Activated B cell treated with CpG ODN at 0.5 μM for 24 hours (primary cell): Measurements from ENCODE around the gene HHAT. TPM values are rescaled to one million over a fixed set of nuclear protein-coding genes. Genes with fewer than 3 reads are reported as not detected.

Experiments
- ATAC-seq: fragments of 200-7000 bp; cut with Tn5 transposase; one replicate; pipeline ENCODE4 v1.10.0; 2021; ENCODE audit warnings: low read depth, mild to moderate bottlenecking, moderate library complexity
- CTCF ChIA-PET: fragments of 350-600 bp; sonication (Branson Sonifier 250); formaldehyde crosslinking; loops from one replicate; lab custom pipeline; 2021; ENCODE audit warnings: antibody characterized with exemption; lab: Charles Lee
- POLR2A ChIA-PET: fragments of 350-600 bp; sonication (Branson Sonifier 250); formaldehyde crosslinking; loops from one replicate; lab custom pipeline; 2021; ENCODE audit warnings: antibody characterized with exemption; lab: Charles Lee
- DNase-seq: peaks from one replicate; pipeline ENCODE4 v3.0.0; 2022
- H3K27ac Mint-ChIP-seq: one replicate; pipeline ENCODE4 v1.8.0; 2020; ENCODE audit warnings: mixed read lengths
- H3K27me3 Mint-ChIP-seq: one replicate; pipeline ENCODE4 v1.8.0; 2021; ENCODE audit warnings: mixed read lengths
- H3K36me3 Mint-ChIP-seq: one replicate; pipeline ENCODE4 v1.8.0; 2021; ENCODE audit warnings: low read depth, mixed read lengths
- H3K4me1 Mint-ChIP-seq: one replicate; pipeline ENCODE4 v1.8.0; 2021; ENCODE audit warnings: mixed read lengths
- H3K4me3 Mint-ChIP-seq: one replicate; pipeline ENCODE4 v1.8.0; 2020; ENCODE audit warnings: mild to moderate bottlenecking, mixed read lengths
- H3K9me3 Mint-ChIP-seq: one replicate; pipeline ENCODE4 v1.8.0; 2020; ENCODE audit warnings: mixed read lengths
- intact Hi-C: fragments of 100-400 bp; cut with micrococcal nuclease; formaldehyde crosslinking; loops from one replicate; pipeline ENCODE4 v1.15.1; 2024
- total RNA-seq: library from RNA; stranded (reverse); gene quantifications from 2 replicates; pipeline ENCODE4 v1.2.3, GENCODE V29; 2022
- TF ChIP-seq, protein P1 (sequence below): fragments of 200-600 bp; IDR thresholded peaks from one replicate; pipeline ENCODE4 v1.8.0; 2022; ENCODE audit warnings: antibody characterized with exemption, mild to moderate bottlenecking

The HHAT gene
- total RNA-seq, 1 donor from 2014 or later = 8.5 TPM

DNA sequence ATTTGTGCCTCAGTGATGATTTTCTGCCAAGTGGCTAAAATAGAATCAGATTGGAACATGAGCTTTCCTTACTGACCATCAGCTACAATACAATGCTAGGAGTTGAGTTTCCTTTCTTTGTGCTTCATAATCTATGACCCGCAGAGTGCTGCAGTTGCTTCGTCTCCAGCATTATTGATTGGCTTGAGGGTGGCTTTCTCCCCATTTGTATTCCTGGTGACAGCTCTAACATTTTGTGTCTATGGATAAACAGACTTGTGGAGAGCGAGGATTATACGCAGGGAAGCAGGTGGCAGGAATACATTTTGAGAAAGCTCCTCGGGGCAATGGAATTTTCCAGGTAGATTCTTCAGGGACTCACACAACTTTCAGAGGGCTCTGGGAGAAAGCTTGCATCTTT lies 223.2 kb downstream of the HHAT start:
- Mint-ChIP-seq H3K9me3 (no peaks in the 10 kb centered on the region), H3K4me1 (no peaks in the 10 kb centered on the region), H3K36me3 (no peaks in the 10 kb centered on the region), H3K27ac (no peak overlapping the region), H3K27me3 (no peaks in the 10 kb centered on the region), H3K4me3 (no peak overlapping the region)
- ChIA-PET CTCF (no interaction called here), POLR2A (no interaction called here)
- intact Hi-C loops = no loop called here
- no peak for DNase-seq
- ATAC-seq = no peak
- TF ChIP-seq, protein P1, sequence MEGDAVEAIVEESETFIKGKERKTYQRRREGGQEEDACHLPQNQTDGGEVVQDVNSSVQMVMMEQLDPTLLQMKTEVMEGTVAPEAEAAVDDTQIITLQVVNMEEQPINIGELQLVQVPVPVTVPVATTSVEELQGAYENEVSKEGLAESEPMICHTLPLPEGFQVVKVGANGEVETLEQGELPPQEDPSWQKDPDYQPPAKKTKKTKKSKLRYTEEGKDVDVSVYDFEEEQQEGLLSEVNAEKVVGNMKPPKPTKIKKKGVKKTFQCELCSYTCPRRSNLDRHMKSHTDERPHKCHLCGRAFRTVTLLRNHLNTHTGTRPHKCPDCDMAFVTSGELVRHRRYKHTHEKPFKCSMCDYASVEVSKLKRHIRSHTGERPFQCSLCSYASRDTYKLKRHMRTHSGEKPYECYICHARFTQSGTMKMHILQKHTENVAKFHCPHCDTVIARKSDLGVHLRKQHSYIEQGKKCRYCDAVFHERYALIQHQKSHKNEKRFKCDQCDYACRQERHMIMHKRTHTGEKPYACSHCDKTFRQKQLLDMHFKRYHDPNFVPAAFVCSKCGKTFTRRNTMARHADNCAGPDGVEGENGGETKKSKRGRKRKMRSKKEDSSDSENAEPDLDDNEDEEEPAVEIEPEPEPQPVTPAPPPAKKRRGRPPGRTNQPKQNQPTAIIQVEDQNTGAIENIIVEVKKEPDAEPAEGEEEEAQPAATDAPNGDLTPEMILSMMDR = no peak

DNA sequence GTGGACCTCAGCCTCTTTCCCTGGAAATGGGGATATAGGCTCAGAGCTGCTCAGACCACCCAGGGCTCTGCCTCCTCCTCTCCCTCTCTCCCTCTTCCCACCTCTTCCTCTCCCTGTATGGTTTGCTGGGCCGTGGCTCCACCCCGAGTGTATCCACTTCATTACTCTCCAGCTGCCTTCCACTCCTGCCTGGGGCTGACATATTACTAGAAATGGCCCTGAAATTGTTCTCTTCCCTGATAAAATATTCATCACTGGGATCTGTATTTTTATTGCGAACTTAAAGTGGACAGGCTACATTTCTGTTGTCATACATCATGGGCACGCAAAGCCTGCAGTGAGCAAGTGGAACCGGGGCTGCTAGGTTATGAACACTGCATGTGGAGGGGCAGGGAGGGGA lies 225.0 kb downstream of the HHAT start:
- intact Hi-C loops = no loop called here
- H3K4me1 Mint-ChIP-seq = no peaks in the 10 kb centered on the region
- DNase-seq (no peak), ATAC-seq (no peak)
- H3K27me3 Mint-ChIP-seq = no peaks in the 10 kb centered on the region
- H3K4me3 Mint-ChIP-seq = no peak overlapping the region
- no peak overlapping the region for H3K27ac Mint-ChIP-seq
- no peaks in the 10 kb centered on the region for H3K9me3 Mint-ChIP-seq
- POLR2A ChIA-PET = no interaction called here
- CTCF ChIA-PET = no interaction called here
- TF ChIP-seq, protein P1 = no peak
- no peaks in the 10 kb centered on the region for H3K36me3 Mint-ChIP-seq

DNA sequence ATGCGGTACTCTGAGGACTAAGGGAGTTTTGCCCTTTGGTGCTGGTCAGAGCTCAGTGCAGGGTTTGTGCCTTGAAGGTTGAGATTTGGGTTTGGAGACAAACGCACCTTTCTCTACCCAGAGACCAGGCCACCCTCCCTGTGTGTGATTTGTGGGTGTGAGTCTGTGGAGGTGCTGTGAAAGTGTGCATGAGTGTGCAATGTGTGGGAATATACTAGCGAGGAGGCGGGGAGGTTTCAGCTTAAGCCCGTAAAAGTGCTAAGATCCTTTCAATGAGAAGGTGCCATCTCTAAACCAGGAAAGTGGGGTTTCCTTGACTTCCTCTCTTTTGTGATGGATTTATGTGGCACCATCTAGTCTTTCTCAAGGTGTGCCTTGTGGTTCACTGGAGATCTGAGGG lies 225.7 kb downstream of the HHAT start:
- ChIA-PET POLR2A (no interaction called here), CTCF (no interaction called here)
- H3K4me3 Mint-ChIP-seq = no peak overlapping the region
- no peak for DNase-seq
- no peak overlapping the region for H3K27ac Mint-ChIP-seq
- H3K36me3 Mint-ChIP-seq = no peaks in the 10 kb centered on the region
- TF ChIP-seq, protein P1 = no peak
- intact Hi-C loops = no loop called here
- no peaks in the 10 kb centered on the region for H3K4me1 Mint-ChIP-seq
- no peaks in the 10 kb centered on the region for H3K9me3 Mint-ChIP-seq
- no peak for ATAC-seq
- no peaks in the 10 kb centered on the region for H3K27me3 Mint-ChIP-seq

DNA sequence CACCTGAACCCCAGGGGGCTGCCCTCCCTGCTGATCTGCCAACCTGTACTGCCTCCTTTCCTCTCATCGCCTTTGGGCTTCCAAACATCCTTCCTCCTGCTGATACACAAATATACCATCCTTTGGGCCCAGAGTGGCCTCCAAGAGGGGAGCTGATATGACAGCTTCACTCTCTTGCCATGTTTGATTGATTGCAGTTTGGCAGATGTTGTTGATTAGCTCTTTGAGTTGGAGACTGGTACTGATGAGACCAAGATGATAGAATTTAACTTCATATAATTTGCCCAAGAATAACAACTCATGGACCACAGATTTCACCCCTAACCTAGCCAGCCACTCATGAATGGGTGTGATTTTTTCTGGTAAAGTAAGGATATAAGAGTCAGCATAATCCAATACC lies 227.8 kb downstream of the HHAT start:
- intact Hi-C loops = no loop called here
- DNase-seq = no peak
- CTCF ChIA-PET = no interaction called here
- Mint-ChIP-seq H3K27me3 (no peaks in the 10 kb centered on the region), H3K4me1 (no peaks in the 10 kb centered on the region), H3K27ac (no peak overlapping the region), H3K36me3 (no peaks in the 10 kb centered on the region), H3K9me3 (no peaks in the 10 kb centered on the region), H3K4me3 (no peak overlapping the region)
- POLR2A ChIA-PET = no interaction called here
- TF ChIP-seq, protein P1 = no peak
- no peak for ATAC-seq

DNA sequence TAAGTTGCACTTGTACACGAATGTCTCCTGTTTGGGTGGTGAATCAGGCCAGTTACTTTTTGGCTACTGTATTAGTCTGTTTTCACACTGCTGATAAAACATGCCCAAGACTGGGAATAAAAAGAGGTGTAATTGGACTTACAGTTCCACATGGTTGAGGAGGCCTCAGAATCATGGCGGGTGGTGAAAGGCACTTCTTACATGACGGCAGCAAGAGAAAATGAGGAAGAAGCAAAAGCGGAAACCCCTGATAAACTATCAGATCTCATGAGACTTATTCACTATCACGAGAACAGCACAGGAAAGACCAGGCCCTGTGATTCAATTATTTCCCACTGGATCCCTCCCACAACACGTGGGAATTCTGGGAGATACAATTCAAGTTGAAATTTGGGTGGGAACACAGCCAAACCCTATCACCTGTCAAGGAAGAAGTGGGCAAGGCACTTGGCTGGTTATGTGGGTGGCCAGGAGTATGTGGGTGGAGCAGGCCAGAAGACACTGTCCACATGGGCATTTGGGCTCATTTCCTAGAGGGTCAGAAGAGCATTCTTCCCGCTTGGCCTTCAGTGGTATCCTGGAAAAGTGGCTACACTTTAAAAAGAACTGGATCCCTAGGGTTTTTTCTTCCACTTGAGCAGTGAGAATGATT lies 228.8 kb downstream of the HHAT start:
- TF ChIP-seq, protein P1 = no peak
- Mint-ChIP-seq H3K36me3 (no peaks in the 10 kb centered on the region), H3K27ac (no peak overlapping the region), H3K9me3 (no peaks in the 10 kb centered on the region), H3K4me1 (no peaks in the 10 kb centered on the region), H3K4me3 (no peak overlapping the region), H3K27me3 (no peaks in the 10 kb centered on the region)
- ChIA-PET POLR2A (no interaction called here), CTCF (no interaction called here)
- intact Hi-C loops = no loop called here
- ATAC-seq (no peak), DNase-seq (no peak)
